ENCODE data around the gene WDR48. TPM values are rescaled to one million over a fixed set of nuclear protein-coding genes. Genes with fewer than 3 reads are reported as not detected.

The WDR48 gene
- polyA plus RNA-seq, 1 donor from 2014 or later: 111 TPM

DNA sequence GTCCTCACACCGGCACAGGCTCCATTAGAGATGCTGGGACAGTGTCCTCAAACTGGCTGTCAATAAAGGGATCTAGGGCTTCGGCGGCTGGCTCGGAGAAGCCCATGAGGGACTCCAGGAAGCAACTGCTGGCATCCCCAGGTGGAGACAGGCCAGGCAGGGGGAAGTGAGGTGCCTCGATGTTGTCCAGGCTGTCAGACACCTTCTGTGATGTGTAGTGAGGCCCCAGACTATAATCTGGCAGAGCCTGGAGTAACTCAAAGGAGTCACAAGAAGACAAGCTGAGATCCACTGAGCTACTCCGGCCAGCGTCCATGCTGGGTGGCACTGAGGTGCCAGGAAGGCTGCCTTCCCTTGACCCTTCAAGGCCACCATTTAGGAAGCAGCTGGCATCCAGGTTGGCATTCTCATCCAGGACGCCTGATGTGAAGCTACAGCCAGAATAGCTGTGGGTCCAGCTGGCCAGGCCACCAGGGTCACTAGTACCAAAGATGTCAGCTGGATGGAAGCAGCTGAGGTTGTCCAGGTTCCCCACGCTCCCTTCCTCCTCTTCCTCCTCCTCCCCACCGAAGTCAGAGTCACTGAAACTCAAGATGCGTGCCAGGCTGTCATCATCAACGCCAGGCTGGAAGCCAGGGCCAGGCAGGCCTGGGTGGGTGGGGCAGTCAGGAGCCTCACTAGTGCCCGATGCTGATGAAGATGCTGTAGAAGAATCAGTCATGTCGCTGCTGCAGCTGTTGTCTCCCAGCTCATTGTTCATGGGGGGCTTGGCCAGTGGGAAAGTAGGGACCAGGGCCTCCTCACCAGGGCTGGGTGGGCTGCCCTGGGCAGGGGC lies 91.5 kb downstream of the WDR48 start:
- H3K4me3 ChIP-seq (ENCODE audit: low read length): no peak overlapping the region
- H3K9ac ChIP-seq (ENCODE audit: low read length): no peak overlapping the region
- H3K27ac ChIP-seq (ENCODE audit: low read length): no peak overlapping the region
- H3K4me2 ChIP-seq (ENCODE audit: low read length): no peak overlapping the region
- no peak overlapping the region for H2AFZ ChIP-seq (ENCODE audit: low read depth, low read length)
- H3F3A ChIP-seq (ENCODE audit: insufficient read depth, low read length, poor library complexity, severe bottlenecking): no peaks in the 10 kb centered on the region
- H3K36me3 ChIP-seq (ENCODE audit: insufficient read depth, low read length): peaks cover 4% of the 10 kb centered on the region
- H4K20me1 ChIP-seq (ENCODE audit: insufficient read depth): no peaks in the 10 kb centered on the region
- no peaks in the 10 kb centered on the region for H3K79me2 ChIP-seq (replicated peaks; ENCODE audit: insufficient read depth, low read length)
- no peaks in the 10 kb centered on the region for H3K9me3 ChIP-seq (ENCODE audit: low read length)
- TF ChIP-seq RAD21 (conservative IDR thresholded peaks at IDR 0.05) (no peak), TAF1 (IDR thresholded peaks at IDR 0.05; ENCODE audit: low read depth) (no peak), EZH2 (IDR thresholded peaks at IDR 0.05; ENCODE audit: borderline replicate concordance, insufficient read depth, low read length, poor library complexity, severe bottlenecking) (no peak), MXI1 (conservative IDR thresholded peaks at IDR 0.05; ENCODE audit: poor library complexity, severe bottlenecking) (no peak), POLR2AphosphoS5 (IDR thresholded peaks at IDR 0.05) (no peak), SMC3 (conservative IDR thresholded peaks at IDR 0.05; ENCODE audit: poor library complexity) (no peak), EP300 (conservative IDR thresholded peaks at IDR 0.05; ENCODE audit: poor library complexity, severe bottlenecking) (no peak)
- TF ChIP-seq, protein P1, sequence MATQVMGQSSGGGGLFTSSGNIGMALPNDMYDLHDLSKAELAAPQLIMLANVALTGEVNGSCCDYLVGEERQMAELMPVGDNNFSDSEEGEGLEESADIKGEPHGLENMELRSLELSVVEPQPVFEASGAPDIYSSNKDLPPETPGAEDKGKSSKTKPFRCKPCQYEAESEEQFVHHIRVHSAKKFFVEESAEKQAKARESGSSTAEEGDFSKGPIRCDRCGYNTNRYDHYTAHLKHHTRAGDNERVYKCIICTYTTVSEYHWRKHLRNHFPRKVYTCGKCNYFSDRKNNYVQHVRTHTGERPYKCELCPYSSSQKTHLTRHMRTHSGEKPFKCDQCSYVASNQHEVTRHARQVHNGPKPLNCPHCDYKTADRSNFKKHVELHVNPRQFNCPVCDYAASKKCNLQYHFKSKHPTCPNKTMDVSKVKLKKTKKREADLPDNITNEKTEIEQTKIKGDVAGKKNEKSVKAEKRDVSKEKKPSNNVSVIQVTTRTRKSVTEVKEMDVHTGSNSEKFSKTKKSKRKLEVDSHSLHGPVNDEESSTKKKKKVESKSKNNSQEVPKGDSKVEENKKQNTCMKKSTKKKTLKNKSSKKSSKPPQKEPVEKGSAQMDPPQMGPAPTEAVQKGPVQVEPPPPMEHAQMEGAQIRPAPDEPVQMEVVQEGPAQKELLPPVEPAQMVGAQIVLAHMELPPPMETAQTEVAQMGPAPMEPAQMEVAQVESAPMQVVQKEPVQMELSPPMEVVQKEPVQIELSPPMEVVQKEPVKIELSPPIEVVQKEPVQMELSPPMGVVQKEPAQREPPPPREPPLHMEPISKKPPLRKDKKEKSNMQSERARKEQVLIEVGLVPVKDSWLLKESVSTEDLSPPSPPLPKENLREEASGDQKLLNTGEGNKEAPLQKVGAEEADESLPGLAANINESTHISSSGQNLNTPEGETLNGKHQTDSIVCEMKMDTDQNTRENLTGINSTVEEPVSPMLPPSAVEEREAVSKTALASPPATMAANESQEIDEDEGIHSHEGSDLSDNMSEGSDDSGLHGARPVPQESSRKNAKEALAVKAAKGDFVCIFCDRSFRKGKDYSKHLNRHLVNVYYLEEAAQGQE (IDR thresholded peaks at IDR 0.05; ENCODE audit: borderline replicate concordance): no peak
- TF ChIP-seq, protein P2, sequence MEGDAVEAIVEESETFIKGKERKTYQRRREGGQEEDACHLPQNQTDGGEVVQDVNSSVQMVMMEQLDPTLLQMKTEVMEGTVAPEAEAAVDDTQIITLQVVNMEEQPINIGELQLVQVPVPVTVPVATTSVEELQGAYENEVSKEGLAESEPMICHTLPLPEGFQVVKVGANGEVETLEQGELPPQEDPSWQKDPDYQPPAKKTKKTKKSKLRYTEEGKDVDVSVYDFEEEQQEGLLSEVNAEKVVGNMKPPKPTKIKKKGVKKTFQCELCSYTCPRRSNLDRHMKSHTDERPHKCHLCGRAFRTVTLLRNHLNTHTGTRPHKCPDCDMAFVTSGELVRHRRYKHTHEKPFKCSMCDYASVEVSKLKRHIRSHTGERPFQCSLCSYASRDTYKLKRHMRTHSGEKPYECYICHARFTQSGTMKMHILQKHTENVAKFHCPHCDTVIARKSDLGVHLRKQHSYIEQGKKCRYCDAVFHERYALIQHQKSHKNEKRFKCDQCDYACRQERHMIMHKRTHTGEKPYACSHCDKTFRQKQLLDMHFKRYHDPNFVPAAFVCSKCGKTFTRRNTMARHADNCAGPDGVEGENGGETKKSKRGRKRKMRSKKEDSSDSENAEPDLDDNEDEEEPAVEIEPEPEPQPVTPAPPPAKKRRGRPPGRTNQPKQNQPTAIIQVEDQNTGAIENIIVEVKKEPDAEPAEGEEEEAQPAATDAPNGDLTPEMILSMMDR (IDR thresholded peaks at IDR 0.05; ENCODE audit: poor library complexity, severe bottlenecking): no peak
- H3K9me2 ChIP-seq (ENCODE audit: insufficient read depth, low read length): no peaks in the 10 kb centered on the region
- H3K27me3 ChIP-seq (ENCODE audit: insufficient read depth, low read depth, low read length): no peaks in the 10 kb centered on the region

DNA sequence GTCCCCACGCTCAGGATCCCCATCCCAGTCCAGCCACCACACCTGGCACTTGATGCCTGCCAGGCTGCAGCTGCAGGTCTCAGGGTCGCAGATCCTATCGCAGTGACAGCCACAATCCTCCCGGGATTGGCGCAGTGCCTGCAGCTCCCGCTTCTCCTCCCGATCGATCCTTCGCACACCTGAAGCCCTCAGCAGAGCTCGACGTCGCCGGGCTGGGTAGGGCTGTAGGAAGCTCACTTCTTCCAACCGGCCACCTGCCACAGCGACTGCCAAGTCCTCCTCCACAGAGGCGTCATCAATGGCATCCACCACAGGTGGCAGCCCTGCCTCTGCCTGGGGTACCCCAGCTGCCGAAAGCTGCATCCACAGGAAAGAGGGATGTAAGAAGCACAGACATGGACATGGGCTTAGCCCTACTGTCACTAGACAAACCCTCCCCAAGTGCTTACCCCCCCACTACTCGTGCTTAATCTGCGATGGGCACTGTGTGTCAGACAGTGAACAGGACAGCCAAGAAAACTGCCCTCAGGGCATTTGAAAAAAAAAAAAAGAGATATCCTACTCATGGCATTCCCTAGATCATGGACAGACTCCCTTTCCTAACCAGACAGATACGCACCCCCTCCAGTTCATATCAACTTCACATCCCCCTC lies 92.4 kb downstream of the WDR48 start:
- H3K9ac ChIP-seq (ENCODE audit: low read length): no peak overlapping the region
- no peak overlapping the region for H3K27ac ChIP-seq (ENCODE audit: low read length)
- H2AFZ ChIP-seq (ENCODE audit: low read depth, low read length): no peak overlapping the region
- H3K9me2 ChIP-seq (ENCODE audit: insufficient read depth, low read length): no peaks in the 10 kb centered on the region
- no peaks in the 10 kb centered on the region for H3K79me2 ChIP-seq (replicated peaks; ENCODE audit: insufficient read depth, low read length)
- no peaks in the 10 kb centered on the region for H3K27me3 ChIP-seq (ENCODE audit: insufficient read depth, low read depth, low read length)
- no peak overlapping the region for H3K4me3 ChIP-seq (ENCODE audit: low read length)
- no peaks in the 10 kb centered on the region for H3F3A ChIP-seq (ENCODE audit: insufficient read depth, low read length, poor library complexity, severe bottlenecking)
- H3K9me3 ChIP-seq (ENCODE audit: low read length): no peaks in the 10 kb centered on the region
- H3K4me2 ChIP-seq (ENCODE audit: low read length): no peak overlapping the region
- no peaks in the 10 kb centered on the region for H4K20me1 ChIP-seq (ENCODE audit: insufficient read depth)
- no peak for TF ChIP-seq SMC3 (conservative IDR thresholded peaks at IDR 0.05; ENCODE audit: poor library complexity)
- TF ChIP-seq TAF1 (IDR thresholded peaks at IDR 0.05; ENCODE audit: low read depth): no peak
- no peak for TF ChIP-seq EP300 (conservative IDR thresholded peaks at IDR 0.05; ENCODE audit: poor library complexity, severe bottlenecking)
- TF ChIP-seq, protein P2 (IDR thresholded peaks at IDR 0.05; ENCODE audit: poor library complexity, severe bottlenecking): no peak
- TF ChIP-seq POLR2AphosphoS5 (IDR thresholded peaks at IDR 0.05): no peak
- TF ChIP-seq EZH2 (IDR thresholded peaks at IDR 0.05; ENCODE audit: borderline replicate concordance, insufficient read depth, low read length, poor library complexity, severe bottlenecking): no peak
- TF ChIP-seq RAD21 (conservative IDR thresholded peaks at IDR 0.05): no peak
- TF ChIP-seq, protein P1 (IDR thresholded peaks at IDR 0.05; ENCODE audit: borderline replicate concordance): no peak
- TF ChIP-seq MXI1 (conservative IDR thresholded peaks at IDR 0.05; ENCODE audit: poor library complexity, severe bottlenecking): no peak
- H3K36me3 ChIP-seq (ENCODE audit: insufficient read depth, low read length): no peaks in the 10 kb centered on the region

Data from neural cell (in vitro differentiated cells).